HG02938 (cell line): ENCODE results near the gene ARL17A.
"Not testable (repeated sequence)": the region's sequence is repeated elsewhere in the genome, so short reads cannot be mapped to it uniquely, and the experiment has no call there.

Experiments used
- ATAC-seq: cut with Tn5 transposase; IDR thresholded peaks from one replicate; pipeline ENCODE4 v1.9.1; 2021; ENCODE audit warnings: mild to moderate bottlenecking, moderate library complexity; ENCODE audit not compliant: unreplicated experiment

The ARL17A gene

GRCh38 chr17:46559155-46559554 lies 20.3 kb downstream of the ARL17A start:
- not testable (repeated sequence) for ATAC-seq

- ATAC-seq: not testable (repeated sequence)
Measured at GRCh38 chr17:46548607-46549006, 30.9 kb downstream of the ARL17A start.

DNA sequence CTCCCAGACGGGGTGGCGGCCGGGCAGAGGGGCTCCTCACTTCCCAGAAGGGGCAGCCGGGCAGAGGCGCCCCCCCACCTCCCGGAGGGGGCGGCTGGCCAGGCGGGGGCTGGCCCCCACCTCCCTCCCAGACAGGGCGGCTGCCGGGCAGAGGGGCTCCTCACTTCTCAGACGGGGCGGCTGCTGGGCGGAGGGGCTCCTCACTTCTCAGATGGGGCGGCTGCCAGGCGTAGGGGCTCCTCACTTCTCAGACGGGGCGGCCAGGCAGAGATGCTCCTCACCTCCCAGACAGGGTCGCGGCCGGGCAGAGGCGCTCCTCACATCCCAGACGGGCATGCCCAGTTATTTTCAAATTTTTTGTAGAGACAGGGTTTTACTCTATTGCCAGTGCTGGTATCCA lies 44.8 kb downstream of the ARL17A start:
- not testable (repeated sequence) for ATAC-seq

DNA sequence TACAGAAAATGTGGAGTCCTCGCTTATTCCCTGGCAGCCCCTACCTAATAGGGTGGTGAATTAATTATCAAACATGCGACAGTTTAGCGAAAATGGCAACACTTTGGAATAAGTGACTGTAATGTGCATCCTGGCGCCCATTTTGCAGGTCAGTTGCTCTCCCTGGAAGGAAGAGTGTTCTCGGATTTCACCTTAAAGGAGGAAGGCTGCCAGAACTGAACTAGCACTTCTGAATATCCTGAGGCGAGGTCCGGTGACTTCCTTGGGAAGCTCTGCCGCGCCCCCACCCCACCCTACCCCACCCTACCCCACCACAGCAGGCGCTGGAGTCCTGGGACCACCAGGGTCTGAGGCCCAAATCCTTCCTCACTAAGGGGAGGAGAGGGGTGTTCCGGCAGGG lies 67.3 kb downstream of the ARL17A start, which contains the start of gene LRRC37A2:
Gene LRRC37A2, plus strand, starts transcription at position 301 of the 400 bp plus-strand sequence. CDS start 245 bp downstream, outside the sequence.
- ATAC-seq: not testable (repeated sequence)

- ATAC-seq: not testable (repeated sequence)
Measured at GRCh38 chr17:46505896-46506295, 73.6 kb downstream of the ARL17A start.

DNA sequence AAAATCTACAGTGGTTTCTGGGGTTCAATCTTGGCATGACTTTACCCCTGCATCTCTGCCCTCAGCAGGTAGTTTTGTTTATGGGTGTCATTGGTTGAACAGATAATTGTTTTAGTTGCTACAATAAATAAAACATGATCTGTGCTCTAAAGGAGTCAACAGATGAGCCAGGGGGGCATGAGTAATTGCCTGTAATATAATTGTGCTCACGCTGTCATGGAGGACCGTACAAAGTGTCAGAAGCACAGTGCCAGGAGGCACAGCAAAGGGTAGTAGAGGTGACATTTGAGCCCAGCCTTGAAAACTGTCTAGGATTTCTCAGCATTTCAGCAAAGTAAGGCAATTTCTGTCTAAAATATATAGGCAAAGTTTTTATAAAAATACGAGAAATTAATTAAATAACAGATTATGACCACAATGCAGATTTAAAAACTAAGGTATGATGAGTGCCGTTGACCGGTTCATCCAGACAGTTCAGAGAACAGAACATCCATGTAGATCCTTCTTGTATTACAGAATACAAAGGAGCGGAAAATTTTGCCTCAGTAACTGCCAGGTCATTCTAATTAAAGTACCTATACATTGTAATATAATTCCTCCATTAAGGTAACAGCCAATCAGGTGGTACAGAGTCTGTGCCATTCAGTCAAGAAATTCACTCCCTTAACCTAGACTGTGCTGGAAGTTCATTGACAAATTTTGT lies 79.9 kb downstream of the ARL17A start:
- ATAC-seq: not testable (repeated sequence)

DNA sequence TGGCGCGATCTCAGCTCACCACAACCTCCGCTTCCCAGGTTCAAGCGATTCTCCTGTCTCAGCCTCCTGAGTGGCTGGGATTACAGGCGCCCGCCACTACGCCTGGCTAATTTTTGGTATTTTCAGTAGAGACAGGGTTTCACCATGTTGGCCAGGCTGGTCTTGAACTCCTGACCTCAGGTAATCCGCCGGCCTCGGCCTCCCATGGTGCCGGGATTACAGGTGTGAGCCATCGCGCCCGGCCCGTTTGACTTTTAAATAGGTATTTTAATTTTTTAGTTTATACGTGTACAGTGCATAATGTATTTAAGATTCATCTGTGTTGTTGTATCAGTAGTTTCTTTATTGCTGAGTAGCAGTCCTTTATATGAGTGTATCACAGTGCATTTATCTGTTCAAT lies 87.5 kb downstream of the ARL17A start:
- not testable (repeated sequence) for ATAC-seq

- not testable (repeated sequence) for ATAC-seq
Measured at GRCh38 chr17:46481310-46481709, 98.2 kb downstream of the ARL17A start.

GRCh38 chr17:46478823-46479222 lies 100.7 kb downstream of the ARL17A start:
- ATAC-seq: not testable (repeated sequence)

DNA sequence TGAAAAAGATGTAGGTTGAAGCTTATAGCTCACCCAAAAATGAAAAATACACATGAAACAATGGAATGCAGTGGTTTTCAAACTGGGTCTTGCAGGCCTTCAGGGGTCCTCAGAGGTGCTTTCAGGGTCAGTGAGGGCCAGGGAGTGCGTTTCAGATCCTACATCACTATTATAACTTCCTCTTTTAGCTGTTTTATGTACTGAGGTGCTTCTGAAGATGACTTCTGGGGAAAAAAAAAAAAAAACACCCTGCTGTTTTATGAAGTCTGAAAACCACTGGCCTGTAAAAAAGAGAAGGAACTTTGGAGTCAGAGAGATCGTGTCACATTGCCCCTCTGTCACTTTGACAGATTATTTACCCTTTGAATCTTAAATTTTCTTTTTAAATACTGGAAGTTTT lies 103.9 kb downstream of the ARL17A start:
- not testable (repeated sequence) for ATAC-seq

DNA sequence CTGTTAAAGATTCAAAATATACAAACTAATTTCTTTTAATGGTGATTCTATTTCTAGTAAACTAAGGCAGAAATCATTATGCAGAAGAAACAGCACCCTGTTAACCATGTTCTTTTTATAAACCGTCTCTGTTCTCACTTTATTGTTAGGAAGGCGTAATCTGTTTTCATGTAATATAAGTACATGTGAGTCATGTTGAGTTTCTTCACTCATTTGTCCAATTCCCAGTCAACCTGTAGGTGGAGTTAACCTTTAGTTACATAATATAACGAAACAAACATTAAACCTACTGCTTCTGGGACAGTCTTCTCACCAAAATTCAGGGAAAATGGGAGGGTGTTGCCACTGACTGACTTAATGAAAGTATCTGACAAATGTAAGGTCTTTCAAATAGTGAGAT lies 105.0 kb downstream of the ARL17A start:
- ATAC-seq: not testable (repeated sequence)

GRCh38 chr17:46467618-46468017 lies 111.9 kb downstream of the ARL17A start:
- not testable (repeated sequence) for ATAC-seq
